GM12872 (cell line): ENCODE measurements around the gene CCDC102A.

Experiments used
- TF ChIP-seq, protein P1 (sequence below): IDR thresholded peaks from 3 replicates; pipeline ENCODE4 v1.5.1; 2011; ENCODE audit warnings: low read depth, mild to moderate bottlenecking, low read length, moderate library complexity; ENCODE audit not compliant: insufficient read depth

CCDC102A gene

DNA sequence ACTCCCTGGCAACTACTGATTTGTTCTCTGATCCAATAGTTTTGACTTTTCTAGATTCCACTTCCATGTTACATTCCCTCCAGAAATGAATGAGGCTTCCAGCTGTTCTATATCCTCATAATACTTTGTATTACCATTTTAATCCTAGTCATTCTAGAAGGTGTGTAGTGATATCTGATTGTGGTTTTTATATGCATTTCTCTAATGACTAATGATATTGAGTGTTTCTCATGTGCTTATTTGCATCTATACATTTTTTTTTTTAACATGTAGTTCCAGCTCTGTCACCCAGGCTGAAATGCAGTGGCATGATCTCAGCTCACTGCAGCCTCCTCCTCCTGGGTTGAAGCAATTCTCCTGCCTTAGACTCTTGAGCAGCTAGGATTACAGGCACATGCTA, 13.4 kb upstream of the CCDC102A start:
- TF ChIP-seq, protein P1, sequence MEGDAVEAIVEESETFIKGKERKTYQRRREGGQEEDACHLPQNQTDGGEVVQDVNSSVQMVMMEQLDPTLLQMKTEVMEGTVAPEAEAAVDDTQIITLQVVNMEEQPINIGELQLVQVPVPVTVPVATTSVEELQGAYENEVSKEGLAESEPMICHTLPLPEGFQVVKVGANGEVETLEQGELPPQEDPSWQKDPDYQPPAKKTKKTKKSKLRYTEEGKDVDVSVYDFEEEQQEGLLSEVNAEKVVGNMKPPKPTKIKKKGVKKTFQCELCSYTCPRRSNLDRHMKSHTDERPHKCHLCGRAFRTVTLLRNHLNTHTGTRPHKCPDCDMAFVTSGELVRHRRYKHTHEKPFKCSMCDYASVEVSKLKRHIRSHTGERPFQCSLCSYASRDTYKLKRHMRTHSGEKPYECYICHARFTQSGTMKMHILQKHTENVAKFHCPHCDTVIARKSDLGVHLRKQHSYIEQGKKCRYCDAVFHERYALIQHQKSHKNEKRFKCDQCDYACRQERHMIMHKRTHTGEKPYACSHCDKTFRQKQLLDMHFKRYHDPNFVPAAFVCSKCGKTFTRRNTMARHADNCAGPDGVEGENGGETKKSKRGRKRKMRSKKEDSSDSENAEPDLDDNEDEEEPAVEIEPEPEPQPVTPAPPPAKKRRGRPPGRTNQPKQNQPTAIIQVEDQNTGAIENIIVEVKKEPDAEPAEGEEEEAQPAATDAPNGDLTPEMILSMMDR, result no peak

DNA sequence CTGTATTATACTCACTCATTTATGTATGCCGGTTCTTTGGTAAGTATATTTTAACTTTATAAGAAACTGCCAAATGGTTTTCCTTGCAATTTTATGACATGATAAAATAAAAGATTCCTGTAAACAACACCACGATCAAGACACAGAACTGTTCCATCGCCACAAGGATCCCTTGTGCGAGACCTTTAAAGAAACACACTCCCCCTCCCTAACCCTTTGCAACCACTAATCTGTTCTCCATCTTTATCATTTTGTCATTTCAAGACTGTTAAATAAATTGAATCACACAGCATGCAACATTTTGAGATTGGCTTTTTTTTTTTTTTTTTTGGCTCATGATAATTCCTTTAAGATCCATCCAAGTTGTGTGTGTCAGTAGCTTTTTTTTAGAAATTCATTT, 12.0 kb upstream of the CCDC102A start:
- TF ChIP-seq, protein P1, result no peak

DNA sequence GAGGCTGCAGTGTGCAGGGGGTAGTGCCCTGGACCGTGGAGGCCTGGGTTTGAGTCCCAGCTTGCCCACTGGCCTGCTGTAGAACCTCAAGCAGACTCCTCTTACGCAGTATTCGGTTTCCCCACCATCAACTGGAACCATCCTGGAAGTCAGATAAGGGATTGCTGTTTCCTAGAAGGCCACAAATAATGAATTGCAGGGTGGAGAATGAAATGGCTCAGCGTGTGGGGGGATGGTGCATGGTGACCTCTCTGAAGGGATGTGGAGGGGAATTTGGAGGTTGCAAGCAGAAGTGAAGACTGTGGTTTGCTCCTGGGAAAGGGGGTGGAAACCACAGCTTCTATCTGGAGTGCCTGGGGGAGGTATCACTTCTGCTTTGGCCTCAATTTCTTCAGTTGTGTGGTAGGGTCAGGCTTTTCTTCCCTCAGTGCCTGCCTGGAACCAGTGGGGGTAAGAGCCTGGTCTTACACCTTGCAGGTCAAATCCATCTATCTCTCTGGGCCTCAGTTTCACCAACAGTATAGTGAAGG, 7.8 kb upstream of the CCDC102A start:
- TF ChIP-seq, protein P1, result no peak

DNA sequence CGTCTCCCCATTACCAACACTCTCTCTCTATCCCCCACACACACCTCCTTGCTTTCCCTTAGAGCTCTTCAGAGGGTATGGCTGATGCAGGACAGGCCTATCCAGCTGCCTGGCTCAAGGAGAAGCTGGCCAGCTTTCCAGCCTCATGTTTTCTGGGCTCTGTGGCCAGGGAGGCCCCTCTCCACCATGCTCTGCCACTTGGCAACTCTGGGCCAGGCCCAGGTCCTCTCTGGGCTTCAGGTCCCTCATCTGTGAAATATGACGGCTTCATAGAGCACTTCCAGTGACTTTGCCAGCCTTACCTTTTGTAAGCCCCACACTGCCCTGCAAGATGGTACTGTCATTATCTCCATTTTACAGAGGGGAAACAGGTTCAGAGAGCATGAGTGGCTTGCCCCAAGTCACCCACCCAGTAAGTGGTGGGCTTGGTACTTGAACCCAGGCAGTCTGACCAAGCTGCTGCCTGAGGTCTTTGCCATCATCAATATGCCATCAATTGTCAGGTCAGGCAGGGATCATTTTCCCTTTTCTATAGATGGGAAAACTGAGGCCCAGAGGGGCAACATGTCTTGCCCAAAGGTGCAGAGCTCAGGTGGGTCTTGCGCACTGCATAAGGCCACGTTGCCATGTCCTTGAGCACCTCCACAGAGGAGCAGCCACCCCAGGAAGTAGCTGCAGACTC, 5.5 kb upstream of the CCDC102A start:
- TF ChIP-seq, protein P1, result no peak

DNA sequence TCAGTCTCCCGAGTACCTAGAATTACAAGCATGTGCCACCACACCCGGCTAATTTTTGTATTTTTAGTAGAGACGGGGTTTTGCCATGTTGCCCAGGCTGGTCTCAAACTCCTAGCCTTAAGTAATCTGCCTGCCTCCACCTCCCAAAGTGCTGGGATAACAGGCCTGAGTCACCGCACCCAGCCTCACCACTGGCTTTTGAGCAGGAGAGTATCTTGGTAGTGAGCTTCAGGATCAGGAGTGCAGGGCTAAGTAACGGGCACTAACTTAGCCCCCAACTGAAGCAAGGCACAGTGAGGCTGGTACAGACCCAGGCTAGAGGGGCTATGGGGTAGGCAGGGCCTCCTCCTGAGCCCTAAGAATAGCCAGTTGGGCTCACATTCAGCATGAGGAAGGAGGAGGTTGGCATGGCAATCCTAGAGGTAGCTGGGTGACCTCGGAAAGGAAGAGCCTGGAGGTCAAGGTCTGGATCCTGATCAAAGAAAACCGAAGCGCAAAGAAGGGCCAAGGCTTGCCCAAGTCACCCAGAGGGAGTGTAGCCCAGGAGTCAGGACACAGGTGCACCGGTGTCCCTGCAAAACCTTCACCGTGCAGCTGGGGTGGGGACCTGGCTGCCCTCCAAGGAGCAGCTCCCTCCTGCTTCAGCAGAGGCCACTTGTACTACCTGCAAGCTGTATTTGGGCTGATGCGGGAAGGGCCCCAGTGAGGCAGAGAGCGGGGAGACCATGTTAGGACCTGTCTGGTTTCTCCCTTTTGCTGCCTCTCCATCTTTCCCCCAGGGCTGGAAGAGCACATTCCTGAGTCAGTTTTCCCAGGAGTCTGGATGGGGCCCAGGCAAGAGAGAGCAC, 4.8 kb upstream of the CCDC102A start:
- TF ChIP-seq, protein P1, result no peak

DNA sequence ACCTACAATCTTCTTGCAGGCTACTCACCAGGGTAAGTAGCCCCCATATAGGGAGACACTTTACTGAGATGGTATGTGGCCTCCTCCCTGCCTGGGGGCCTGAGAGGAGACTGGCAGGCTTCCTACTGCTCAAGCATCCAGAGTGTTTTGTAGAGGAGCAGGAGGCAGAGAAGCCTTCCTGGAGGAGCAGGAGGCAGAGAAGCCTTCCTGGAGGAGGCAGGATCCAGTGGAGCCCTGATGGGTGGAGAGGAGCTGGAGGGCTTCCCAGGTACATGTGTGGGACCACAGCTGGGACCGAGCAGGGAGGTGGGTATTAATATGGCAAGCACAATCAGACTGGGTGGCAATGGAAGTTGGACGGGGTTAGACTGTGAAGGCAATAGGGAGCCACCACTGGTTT, 4.0 kb upstream of the CCDC102A start:
- TF ChIP-seq, protein P1, result no peak

DNA sequence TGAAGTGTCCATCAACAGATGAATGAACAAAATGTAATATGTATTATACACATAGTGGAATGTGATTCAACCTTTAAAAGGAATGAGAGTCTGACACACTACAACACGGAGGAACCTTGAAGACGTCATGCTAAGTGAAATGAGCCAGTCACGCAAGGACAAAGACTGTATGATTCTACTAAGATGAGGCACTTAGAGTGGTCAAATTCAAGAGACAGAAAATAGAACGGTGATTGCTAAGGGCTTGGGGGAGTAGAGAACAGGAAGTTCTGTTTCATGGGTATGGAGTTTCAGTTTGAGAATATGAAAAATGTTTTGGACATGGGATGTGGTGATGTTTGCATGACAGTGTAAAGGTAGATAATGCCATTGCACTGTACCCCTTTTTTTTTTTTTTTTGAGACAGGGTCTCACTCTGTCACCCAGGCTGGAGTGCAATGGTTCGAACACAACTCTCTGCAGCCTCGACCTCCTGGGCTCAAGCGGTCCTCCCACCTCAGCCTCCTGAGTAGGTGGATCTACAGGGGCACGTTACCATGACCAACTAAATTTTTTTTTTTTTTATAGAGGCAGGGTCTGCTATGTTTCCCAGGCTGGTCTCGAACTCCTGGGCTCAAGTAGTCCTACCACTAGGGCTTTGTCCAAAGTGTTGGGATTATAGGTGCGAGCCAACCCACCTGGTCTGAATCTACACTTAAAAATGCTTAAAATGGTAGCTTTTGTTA, 2.9 kb upstream of the CCDC102A start:
- TF ChIP-seq, protein P1, result no peak
